HepG2 (cell line): ENCODE data around the gene PDLIM5. TPM values are rescaled to one million over a fixed set of nuclear protein-coding genes. Genes with fewer than 3 reads are reported as not detected.

Source experiments
- ATF2 ChIP-seq: sonication (generic); formaldehyde crosslinking; IDR thresholded peaks from 2 replicates; pipeline ENCODE4 v1.4.0; 2020; ENCODE audit warnings: missing genetic modification reagents
- CBX5 ChIP-seq: sonication (generic); formaldehyde crosslinking; IDR thresholded peaks from 2 replicates; pipeline ENCODE4 v1.4.0; 2020; ENCODE audit warnings: missing genetic modification reagents, borderline replicate concordance
- HNRNPH1 ChIP-seq: fragments of 200-400 bp; formaldehyde crosslinking; optimal IDR thresholded peaks from 2 replicates; pipeline ENCODE3; 2017; ENCODE audit warnings: mild to moderate bottlenecking, low read depth, low read length
- KIAA2018 ChIP-seq: sonication (generic); formaldehyde crosslinking; IDR thresholded peaks from 2 replicates; pipeline ENCODE4 v1.5.0; 2020; ENCODE audit warnings: mild to moderate bottlenecking, missing genetic modification reagents, borderline replicate concordance
- KLF11 ChIP-seq: IDR thresholded peaks from 2 replicates; pipeline ENCODE4 v1.6.1; 2016; ENCODE audit warnings: missing compliant biosample characterization
- KMT2B ChIP-seq: IDR thresholded peaks from 2 replicates; pipeline ENCODE4 v1.6.1; 2016; ENCODE audit warnings: missing genetic modification reagents, missing compliant biosample characterization
- POGK ChIP-seq: sonication (generic); formaldehyde crosslinking; conservative IDR thresholded peaks from 2 replicates; pipeline ENCODE4 v1.8.0; 2022; ENCODE audit warnings: mild to moderate bottlenecking, moderate library complexity, missing genetic modification reagents
- REPIN1 ChIP-seq: sonication (generic); formaldehyde crosslinking; IDR thresholded peaks from 2 replicates; pipeline ENCODE4 v1.8.0; 2022; ENCODE audit warnings: missing genetic modification reagents, low read depth, mild to moderate bottlenecking, borderline replicate concordance
- XBP1 ChIP-seq: sonication (generic); formaldehyde crosslinking; IDR thresholded peaks from 2 replicates; pipeline ENCODE4 v1.5.0; 2020; ENCODE audit warnings: missing genetic modification reagents
- ZBTB37 ChIP-seq: sonication (generic); formaldehyde crosslinking; IDR thresholded peaks from 2 replicates; pipeline ENCODE4 v1.4.0; 2020; ENCODE audit warnings: mild to moderate bottlenecking, missing genetic modification reagents
- ZKSCAN8 ChIP-seq: IDR thresholded peaks from 2 replicates; pipeline ENCODE4 v1.6.1; 2016; ENCODE audit warnings: borderline replicate concordance, missing genetic modification reagents, missing compliant biosample characterization
- ZNF333 ChIP-seq: sonication (generic); formaldehyde crosslinking; IDR thresholded peaks from 2 replicates; pipeline ENCODE4 v1.4.0; 2020; ENCODE audit warnings: mild to moderate bottlenecking, missing genetic modification reagents, borderline replicate concordance
- polyA plus RNA-seq, 8 experiments: library from polyadenylated mRNA; depleted of rRNA in 3 of 8; stranded (reverse) in 7 of 8; unstranded in 1 of 8; fragments of >200 nt; fragmentation: Illumina TruSeq in 4 of 8; extraction: Trizol in 4 of 8; gene quantifications; 2 replicates each; pipeline versions ENCODE4 v1.2.1 to v1.2.3, GENCODE V29; 2011 to 2016; ENCODE audit warnings: low read depth in 4 of 8, missing spikeins in 1 of 8, mixed read lengths in 1 of 8; ENCODE audit not compliant: insufficient read depth in 1 of 8
- total RNA-seq, 5 experiments: library from RNA; depleted of rRNA; stranded (reverse); fragments of >200 nt; fragmentation: Illumina TruSeq; extraction: Trizol; gene quantifications; 2 replicates each; pipeline ENCODE4 v1.2.3, GENCODE V29; 2016; ENCODE audit warnings: low read depth in 1 of 5

The PDLIM5 gene
- total and polyA plus RNA-seq, 2 of the 13 experiments (the other 11 are each of a cell fraction or from before 2014, with no cell fraction given): 52.8 to 119 TPM

- TF ChIP-seq KIAA2018 (CRISPR knock-in tag): no peak
- 0 out of 2 replicates have a peak, but pooled peaks have one; percentile 28 for TF ChIP-seq ATF2
- TF ChIP-seq XBP1: no peak
- TF ChIP-seq REPIN1 (CRISPR knock-in tag): no peak
- 0 out of 2 replicates have a peak, but pooled peaks have one; percentile 41 for TF ChIP-seq POGK (CRISPR knock-in tag)
- no peak for TF ChIP-seq KMT2B (CRISPR knock-in tag)
- TF ChIP-seq HNRNPH1: no peak
- TF ChIP-seq ZKSCAN8 (CRISPR knock-in tag): peak; percentile 88
- peak; percentile 50; the same call in 1 of the 2 replicates for TF ChIP-seq CBX5 (CRISPR knock-in tag)
- no peak for TF ChIP-seq KLF11 (CRISPR knock-in tag)
- TF ChIP-seq ZBTB37 (CRISPR knock-in tag): no peak
- TF ChIP-seq ZNF333 (CRISPR knock-in tag): no peak
These were observed 112.5 kb downstream of the PDLIM5 start (continued) for GRCh38 chr4:94564252-94564651.
